ENCODE results near the gene SMG6.

GRCh38 chr17:2144701-2145100, 158.9 kb downstream of the SMG6 start:
- TF ChIP-seq, protein P1, sequence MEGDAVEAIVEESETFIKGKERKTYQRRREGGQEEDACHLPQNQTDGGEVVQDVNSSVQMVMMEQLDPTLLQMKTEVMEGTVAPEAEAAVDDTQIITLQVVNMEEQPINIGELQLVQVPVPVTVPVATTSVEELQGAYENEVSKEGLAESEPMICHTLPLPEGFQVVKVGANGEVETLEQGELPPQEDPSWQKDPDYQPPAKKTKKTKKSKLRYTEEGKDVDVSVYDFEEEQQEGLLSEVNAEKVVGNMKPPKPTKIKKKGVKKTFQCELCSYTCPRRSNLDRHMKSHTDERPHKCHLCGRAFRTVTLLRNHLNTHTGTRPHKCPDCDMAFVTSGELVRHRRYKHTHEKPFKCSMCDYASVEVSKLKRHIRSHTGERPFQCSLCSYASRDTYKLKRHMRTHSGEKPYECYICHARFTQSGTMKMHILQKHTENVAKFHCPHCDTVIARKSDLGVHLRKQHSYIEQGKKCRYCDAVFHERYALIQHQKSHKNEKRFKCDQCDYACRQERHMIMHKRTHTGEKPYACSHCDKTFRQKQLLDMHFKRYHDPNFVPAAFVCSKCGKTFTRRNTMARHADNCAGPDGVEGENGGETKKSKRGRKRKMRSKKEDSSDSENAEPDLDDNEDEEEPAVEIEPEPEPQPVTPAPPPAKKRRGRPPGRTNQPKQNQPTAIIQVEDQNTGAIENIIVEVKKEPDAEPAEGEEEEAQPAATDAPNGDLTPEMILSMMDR (conservative IDR thresholded peaks at IDR 0.05; ENCODE audit: low read depth, low read length): no peak
- no peak for TF ChIP-seq EZH2 (IDR thresholded peaks at IDR 0.05; ENCODE audit: borderline replicate concordance, low read depth, low read length, poor library complexity, severe bottlenecking)
